ENCODE data around the gene MED15.

DNA sequence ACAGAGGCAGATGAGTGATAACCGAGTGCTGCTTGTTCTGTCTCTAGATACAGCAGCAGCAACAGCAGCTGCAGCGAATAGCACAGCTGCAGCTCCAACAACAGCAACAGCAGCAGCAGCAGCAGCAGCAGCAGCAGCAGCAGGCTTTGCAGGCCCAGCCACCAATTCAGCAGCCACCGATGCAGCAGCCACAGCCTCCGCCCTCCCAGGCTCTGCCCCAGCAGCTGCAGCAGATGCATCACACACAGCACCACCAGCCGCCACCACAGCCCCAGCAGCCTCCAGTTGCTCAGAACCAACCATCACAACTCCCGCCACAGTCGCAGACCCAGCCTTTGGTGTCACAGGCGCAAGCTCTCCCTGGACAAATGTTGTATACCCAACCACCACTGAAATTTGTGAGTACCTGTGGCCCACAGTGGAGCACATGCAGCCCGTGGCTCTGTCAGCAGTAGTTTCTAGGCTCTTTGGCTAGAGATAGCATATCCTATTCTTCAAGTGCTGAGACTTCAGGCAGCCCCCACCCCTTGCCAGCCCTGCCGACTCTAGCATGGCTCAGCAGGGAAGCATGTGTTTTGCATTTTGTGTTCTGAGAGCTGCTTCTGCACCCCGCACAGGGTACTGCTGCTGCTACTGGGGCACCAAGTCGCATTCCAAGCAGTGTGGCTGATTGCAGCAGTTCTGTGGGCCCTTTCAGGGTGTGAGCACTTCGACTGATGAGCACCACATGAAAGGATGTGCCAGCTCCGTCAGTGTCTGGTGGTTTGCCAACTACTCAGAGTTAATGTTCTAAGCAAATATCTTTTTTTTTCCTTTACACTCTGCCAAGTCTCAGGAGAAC is 59.2 kb downstream of the MED15 start:
- TF ChIP-seq, protein P1, sequence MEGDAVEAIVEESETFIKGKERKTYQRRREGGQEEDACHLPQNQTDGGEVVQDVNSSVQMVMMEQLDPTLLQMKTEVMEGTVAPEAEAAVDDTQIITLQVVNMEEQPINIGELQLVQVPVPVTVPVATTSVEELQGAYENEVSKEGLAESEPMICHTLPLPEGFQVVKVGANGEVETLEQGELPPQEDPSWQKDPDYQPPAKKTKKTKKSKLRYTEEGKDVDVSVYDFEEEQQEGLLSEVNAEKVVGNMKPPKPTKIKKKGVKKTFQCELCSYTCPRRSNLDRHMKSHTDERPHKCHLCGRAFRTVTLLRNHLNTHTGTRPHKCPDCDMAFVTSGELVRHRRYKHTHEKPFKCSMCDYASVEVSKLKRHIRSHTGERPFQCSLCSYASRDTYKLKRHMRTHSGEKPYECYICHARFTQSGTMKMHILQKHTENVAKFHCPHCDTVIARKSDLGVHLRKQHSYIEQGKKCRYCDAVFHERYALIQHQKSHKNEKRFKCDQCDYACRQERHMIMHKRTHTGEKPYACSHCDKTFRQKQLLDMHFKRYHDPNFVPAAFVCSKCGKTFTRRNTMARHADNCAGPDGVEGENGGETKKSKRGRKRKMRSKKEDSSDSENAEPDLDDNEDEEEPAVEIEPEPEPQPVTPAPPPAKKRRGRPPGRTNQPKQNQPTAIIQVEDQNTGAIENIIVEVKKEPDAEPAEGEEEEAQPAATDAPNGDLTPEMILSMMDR (IDR thresholded peaks at IDR 0.05 in 4 of 5, conservative IDR thresholded peaks at IDR 0.05 in 1 of 5): no peak
- TF ChIP-seq POLR2A (IDR thresholded peaks at IDR 0.05): no peak

Data from gastrocnemius medialis (tissue), 4 donors.